ENCODE measurements around the gene ZNF213. TPM values are rescaled to one million over a fixed set of nuclear protein-coding genes. Genes with fewer than 3 reads are reported as not detected.

Gene ZNF213
- total RNA-seq, 2 experiments from 2014 or later = 1.6 to 2.2 TPM

DNA sequence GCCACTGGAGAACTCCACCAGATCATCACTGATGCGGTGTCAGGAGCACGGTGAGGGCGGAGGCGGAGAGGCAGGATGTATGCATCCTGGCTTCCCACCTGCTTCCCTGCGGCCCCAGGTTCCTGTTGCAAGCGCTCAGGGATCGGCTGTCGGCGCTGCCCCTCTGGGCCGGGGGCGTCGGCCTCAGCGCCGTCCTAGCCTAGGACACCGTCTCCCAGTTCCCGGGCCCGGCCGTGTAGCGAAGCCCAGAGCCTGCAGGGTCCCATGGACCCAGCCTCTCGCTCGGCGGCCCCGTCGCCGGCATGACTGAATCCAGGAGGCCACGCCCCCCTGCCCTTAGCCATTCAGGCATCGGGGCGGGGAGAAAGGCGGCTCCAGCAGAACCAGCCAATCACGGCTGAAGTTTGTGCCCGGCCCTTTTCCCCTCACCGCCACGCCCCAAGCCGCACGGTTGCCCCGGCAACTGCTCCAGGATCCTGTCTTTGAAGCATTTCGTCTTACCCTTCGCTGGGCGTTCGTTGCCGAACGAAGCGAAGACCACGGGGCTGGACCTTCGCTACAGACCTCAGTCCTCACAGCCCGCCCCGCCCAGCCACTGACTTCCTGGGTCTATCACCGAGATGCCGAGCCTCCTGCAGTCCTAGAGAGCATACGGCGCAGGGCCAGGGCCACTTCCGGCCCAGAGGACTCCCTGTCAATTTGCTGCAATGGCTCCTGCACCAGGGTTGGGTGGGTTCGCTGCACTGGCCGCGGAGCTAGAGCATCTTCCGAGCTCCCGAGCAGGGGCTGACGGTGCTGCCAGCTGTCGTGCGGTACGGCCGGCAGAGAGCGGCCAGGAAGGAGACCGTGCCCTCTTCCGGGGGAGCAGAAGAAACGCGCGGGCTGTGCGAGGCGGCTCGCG is 10.6 kb upstream of the ZNF213 start:
- no peaks in the 10 kb centered on the region for H3K27me3 Mint-ChIP-seq
- intact Hi-C loops (cut with DNase I, micrococcal nuclease) = loop anchor here (1.0 kb wide), 2 partner anchors 10 to 18 kb away; no protein-coding TSS in a partner anchor
- CTCF ChIA-PET = interaction anchor here (0.6 to 2.0 kb wide), 5 partner anchors 28 to 120 kb away, joined by 3 to 14 read pairs (median 3); no protein-coding TSS in a partner anchor
- Histone ChIP-seq H3K4me1 (ENCODE audit: insufficient read depth, low read length) (peaks cover 37% of the 10 kb centered on the region), H3K36me3 (ENCODE audit: insufficient read depth, low read length) (peaks cover 3% of the 10 kb centered on the region), H3K4me3 (ENCODE audit: low read length) (peak overlapping the region; percentile 77), H3K27ac (ENCODE audit: low read depth in 1 of 2, low read length in 2 of 2) (peak overlapping the region; percentile 70 to 71), H3K27me3 (ENCODE audit: control insufficient read depth in 1 of 2, insufficient read depth in 2 of 2, low read length in 2 of 2) (no peaks in the 10 kb centered on the region), H3K9me3 (ENCODE audit: control insufficient read depth in 1 of 2, insufficient read depth in 1 of 2, low read length in 2 of 2) (no peaks in the 10 kb centered on the region)
- H3K27ac Mint-ChIP-seq = peak overlapping the region; percentile 92
- H3K4me1 Mint-ChIP-seq (ENCODE audit: low read depth) = peaks cover 49% of the 10 kb centered on the region
- peak; percentile 93 to 98 (median 96) for DNase-seq
- POLR2A ChIA-PET = interaction anchor here (0.7 to 2.1 kb wide), 9 partner anchors 10 to 66 kb away, joined by 3 to 12 read pairs (median 5); partner anchors contain the start of genes IL32 and ZNF213
- H3K36me3 Mint-ChIP-seq (ENCODE audit: low read depth) = peaks cover 7% of the 10 kb centered on the region
- H3K4me3 Mint-ChIP-seq = peak overlapping the region; percentile 98
- no peaks in the 10 kb centered on the region for H3K9me3 Mint-ChIP-seq
- peak; percentile 89 for ATAC-seq (ENCODE audit: poor library complexity)
- TF ChIP-seq, protein P1, sequence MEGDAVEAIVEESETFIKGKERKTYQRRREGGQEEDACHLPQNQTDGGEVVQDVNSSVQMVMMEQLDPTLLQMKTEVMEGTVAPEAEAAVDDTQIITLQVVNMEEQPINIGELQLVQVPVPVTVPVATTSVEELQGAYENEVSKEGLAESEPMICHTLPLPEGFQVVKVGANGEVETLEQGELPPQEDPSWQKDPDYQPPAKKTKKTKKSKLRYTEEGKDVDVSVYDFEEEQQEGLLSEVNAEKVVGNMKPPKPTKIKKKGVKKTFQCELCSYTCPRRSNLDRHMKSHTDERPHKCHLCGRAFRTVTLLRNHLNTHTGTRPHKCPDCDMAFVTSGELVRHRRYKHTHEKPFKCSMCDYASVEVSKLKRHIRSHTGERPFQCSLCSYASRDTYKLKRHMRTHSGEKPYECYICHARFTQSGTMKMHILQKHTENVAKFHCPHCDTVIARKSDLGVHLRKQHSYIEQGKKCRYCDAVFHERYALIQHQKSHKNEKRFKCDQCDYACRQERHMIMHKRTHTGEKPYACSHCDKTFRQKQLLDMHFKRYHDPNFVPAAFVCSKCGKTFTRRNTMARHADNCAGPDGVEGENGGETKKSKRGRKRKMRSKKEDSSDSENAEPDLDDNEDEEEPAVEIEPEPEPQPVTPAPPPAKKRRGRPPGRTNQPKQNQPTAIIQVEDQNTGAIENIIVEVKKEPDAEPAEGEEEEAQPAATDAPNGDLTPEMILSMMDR (IDR thresholded peaks at IDR 0.05) = peak; percentile 41

DNA sequence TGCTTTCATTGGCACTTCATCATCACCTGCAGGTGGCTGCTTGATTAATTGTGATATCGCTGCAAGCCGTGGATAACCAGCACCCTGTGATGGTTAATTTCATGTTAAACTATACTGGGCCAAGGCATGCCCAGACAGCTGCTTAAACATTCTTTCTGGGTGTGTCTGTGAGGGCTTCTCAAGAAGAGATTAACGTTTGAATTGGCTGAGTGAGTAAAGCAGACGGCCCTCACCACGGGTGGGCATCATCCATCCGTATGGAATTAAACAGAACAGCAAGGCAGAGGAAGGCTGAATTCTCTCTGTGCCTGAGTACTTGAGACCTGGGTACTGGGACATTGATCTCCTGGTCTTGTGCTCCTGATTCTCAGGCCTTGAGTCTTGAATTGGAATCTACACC is 7.1 kb upstream of the ZNF213 start:
- no peaks in the 10 kb centered on the region for H3K27me3 ChIP-seq (ENCODE audit: control insufficient read depth in 1 of 2, insufficient read depth in 2 of 2, low read length in 2 of 2)
- H3K9me3 Mint-ChIP-seq = no peaks in the 10 kb centered on the region
- peaks cover 53% of the 10 kb centered on the region for H3K4me1 ChIP-seq (ENCODE audit: insufficient read depth, low read length)
- no peaks in the 10 kb centered on the region for H3K9me3 ChIP-seq (ENCODE audit: control insufficient read depth in 1 of 2, insufficient read depth in 1 of 2, low read length in 2 of 2)
- DNase-seq (no peak), ATAC-seq (ENCODE audit: poor library complexity) (no peak)
- H3K27ac Mint-ChIP-seq = peak overlapping the region; percentile 49
- H3K27ac ChIP-seq (ENCODE audit: low read depth in 1 of 2, low read length in 2 of 2) = peak overlapping the region in 1 of 2 donors; percentile 7
- ChIA-PET CTCF (interaction anchor here (2.4 to 3.3 kb wide), 3 partner anchors 26 to 125 kb away, joined by 13 to 62 read pairs (median 22); no protein-coding TSS in a partner anchor), POLR2A (interaction anchor here (0.8 to 4.9 kb wide), 6 partner anchors 31 to 96 kb away, joined by 3 to 70 read pairs (median 35); partner anchors contain the start of gene IL32)
- no peaks in the 10 kb centered on the region for H3K27me3 Mint-ChIP-seq
- no peak overlapping the region for H3K4me3 ChIP-seq (ENCODE audit: low read length)
- peaks cover 7% of the 10 kb centered on the region for H3K36me3 ChIP-seq (ENCODE audit: insufficient read depth, low read length)
- TF ChIP-seq, protein P1 (IDR thresholded peaks at IDR 0.05) = no peak
- H3K36me3 Mint-ChIP-seq (ENCODE audit: low read depth) = peaks cover 20% of the 10 kb centered on the region
- peaks cover 62% of the 10 kb centered on the region for H3K4me1 Mint-ChIP-seq (ENCODE audit: low read depth)
- H3K4me3 Mint-ChIP-seq = peak overlapping the region; percentile 91
- intact Hi-C loops (cut with DNase I, micrococcal nuclease) = no loop called here
